ENCODE data around the gene EMP2.

The EMP2 gene

DNA sequence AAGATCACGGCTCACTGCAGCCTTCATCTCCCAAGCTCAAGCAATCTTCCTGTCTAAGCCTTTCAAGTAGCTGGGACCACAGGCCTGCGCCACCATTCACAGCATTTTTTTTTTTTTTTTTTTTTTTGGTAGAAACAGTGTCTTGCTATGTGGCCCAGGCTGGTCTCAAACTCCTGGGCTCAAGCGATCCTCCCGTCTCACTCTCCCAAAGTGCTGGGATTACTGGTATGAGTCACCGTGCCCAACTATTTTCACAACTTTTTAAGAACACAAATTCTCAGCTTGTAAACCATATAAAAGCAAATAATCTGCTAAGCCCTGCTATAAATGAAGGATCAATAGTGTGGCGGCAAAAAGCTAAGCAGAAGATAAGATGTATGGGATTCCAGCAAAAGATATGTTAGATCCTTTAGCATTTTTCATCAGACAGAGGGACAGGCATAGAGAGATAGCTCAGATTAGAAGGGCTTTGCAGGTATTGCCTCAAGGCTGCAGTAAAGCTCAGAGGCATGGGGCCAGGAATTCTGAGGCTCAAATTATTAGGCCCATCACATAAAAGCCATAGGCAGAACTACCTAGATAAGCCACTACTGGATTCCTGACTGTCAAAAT lies 55.1 kb downstream of the EMP2 start:
- in situ Hi-C loops (cut with MboI; ENCODE audit: low sequenced_read_pairs), result loop anchor here (5.0 to 10.0 kb wide), 2 partner anchors 207 to 409 kb away; no protein-coding TSS in a partner anchor

DNA sequence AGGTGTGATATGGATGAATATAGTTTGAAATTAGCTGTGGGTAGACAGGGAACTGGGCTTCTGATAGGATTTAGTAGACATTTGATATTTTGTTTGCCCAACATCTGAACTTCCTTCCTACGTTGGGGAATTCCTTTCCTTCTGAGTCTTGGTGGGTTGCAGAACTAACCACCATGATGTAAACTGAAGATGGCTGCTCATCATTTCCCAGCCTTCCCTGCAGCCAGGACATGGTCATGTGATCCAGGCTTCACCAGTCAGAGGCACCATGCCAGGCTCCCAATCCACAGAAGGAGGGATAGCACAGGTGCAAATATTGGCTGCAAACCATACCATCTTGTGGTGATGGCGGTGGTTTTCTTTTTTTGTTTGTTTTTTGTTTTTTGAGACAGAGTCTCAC lies 57.4 kb downstream of the EMP2 start:
- in situ Hi-C loops (cut with MboI; ENCODE audit: low sequenced_read_pairs), result loop anchor here (10.0 kb wide), 1 partner anchor 412 kb away; no protein-coding TSS in a partner anchor

DNA sequence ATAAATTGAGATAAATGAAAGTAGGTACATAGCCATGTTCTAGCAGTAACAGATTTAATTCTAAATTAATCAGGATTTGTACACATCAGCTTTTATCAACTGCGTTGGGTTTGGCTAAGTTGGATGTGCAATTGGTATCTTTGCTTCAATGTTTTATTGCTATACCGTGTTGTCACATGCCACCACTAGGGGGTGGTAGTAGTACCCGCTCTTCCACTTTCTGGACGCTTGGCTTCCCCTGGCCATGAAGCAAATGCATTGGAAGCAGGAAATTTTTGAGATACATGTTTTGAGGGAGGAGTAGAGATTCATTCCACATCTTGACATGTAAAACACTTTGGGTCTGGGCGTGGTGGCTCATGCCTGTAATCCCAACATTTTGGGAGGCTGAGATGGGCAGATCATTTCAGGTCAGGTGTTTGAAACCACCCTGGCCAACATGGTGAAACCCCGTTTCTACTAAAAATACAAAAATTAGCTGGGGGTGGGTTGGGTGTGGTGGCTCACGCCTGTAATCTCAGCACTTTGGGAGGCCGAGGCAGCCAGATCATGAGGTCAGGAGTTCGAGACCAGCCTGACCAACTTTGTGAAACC lies 58.6 kb downstream of the EMP2 start:
- in situ Hi-C loops (cut with MboI; ENCODE audit: low sequenced_read_pairs), result loop anchor here (10.0 kb wide), 1 partner anchor 413 kb away; no protein-coding TSS in a partner anchor

DNA sequence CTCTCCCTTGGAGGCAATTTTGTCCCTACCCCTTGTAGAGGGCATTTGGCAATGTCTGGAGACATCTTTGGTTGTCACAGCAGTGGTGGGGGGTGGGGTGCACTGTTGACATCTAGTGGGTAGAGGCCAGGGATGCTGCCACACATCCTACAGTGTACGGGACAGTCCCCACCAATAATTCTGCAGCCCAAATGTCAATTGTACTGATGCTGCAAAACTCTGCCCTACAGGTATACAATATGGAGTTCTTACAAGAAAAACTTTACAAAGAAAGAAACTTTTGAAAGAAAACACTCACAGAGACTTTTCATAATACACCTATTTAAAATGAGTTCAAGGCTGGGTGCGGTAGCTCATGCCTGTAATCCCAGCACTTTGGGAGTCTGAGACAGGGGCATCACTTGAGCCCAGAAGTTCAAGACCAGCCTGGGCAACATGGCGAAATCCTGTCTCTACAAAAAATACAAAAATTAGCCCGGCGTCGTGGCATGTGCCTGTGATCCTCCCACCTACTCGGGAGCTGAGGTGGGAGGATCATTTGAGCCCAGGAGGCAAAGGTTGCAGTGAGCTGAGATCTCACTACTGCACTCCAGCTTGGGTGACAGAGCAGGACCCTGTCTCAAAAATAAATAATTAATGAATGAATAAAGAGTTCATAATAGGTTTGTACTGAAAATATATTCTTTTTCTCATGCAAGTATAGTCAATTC lies 59.4 kb downstream of the EMP2 start:
- in situ Hi-C loops (cut with MboI; ENCODE audit: low sequenced_read_pairs), result loop anchor here (10.0 kb wide), 1 partner anchor 414 kb away; no protein-coding TSS in a partner anchor

DNA sequence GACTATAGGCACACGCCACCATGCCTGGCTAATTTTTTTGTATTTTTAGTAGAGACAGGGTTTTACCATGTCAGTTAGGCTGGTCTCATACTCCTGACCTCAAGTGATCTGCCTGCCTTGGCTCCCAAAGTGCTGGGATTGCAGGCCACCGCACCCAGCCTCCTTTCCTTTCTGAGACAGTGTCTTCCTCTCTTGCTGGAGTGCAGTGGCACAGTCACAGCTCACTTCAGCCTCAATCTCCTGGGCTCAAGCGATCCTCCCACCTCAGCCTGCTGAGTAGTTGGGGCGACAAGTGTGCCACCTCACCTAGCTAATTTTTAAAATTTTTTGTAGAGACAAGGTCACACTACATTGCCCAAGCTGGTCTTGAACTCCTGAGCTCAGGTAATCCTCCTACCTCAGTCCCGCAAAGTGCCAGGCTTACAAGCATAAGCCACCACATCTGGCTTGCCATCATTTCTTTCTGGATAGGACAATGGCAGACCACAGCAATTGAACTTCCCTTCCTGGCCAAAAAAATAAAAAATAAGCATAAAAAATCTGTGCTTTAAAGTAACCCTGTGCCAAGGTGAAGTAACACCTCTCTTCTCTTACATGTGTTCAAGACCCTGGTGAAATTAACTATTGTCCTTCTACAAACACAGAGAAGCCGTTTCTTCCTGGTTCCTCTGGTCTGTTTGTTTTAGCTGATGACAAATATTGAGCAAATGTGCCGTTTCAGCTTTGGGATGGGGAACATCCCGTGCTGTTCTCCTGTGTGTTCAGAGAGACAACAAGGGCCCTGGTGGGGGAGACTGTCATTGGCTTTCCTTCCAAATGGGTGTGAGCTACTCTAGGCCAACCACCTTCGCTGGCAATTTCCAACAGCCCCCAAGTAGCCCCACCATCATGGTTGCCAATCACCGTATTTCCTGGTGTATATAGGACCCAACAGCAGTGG lies 60.2 kb downstream of the EMP2 start:
- in situ Hi-C loops (cut with MboI; ENCODE audit: low sequenced_read_pairs), result loop anchor here (10.0 kb wide), 3 partner anchors 265 to 415 kb away; no protein-coding TSS in a partner anchor

DNA sequence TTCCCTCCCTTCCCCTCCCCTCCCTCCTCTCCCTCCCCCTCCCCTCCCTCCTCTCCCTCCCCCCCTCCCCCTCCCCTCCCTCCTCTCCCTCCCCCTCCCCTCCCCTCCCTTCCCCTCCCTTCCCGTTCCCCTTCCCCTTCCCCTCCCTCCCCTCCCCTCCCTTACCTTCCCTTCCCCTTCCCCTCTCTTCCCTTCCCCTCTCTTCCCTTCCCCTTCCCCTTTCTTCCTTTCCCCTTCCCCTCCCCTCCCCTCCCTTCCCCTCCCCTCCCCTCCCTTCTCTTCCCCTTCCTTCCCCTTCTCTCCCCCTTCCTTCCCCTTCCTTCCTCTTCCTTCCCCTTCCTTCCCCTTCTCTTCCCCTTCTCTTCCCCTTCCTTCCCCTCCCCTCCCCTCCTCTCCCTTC lies 61.1 kb downstream of the EMP2 start:
- in situ Hi-C loops (cut with MboI; ENCODE audit: low sequenced_read_pairs), result loop anchor here (10.0 kb wide), 2 partner anchors 264 to 396 kb away; no protein-coding TSS in a partner anchor

DNA sequence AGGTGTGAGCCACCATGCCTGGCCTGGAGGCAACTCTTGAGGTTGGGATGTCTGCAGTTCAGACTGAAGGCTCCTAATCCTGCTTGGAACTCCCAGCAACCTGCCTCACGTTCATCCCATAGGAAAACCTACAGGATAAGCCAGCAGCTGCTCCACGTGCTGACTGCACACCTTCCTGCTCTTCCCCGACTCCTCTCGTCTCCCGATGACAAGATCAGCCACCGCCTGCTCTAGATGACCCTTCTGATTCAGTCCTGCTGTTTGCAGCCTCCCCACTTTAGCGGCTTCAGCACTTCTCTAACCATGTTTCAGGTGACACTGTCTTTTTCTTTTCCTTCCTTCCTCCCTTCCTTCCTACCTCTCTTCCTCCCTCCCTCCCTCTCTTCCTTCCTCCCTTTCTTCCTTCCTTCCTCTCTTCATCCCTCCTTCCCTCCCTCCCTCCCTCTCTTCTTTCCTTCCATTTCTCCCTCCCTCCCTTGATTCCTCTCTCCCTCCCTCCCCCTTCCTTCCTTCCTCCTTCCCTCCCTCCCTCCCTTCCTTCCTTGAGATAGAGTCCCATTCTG lies 61.8 kb downstream of the EMP2 start:
- in situ Hi-C loops (cut with MboI; ENCODE audit: low sequenced_read_pairs), result loop anchor here (10.0 kb wide), 2 partner anchors 264 to 396 kb away; no protein-coding TSS in a partner anchor

DNA sequence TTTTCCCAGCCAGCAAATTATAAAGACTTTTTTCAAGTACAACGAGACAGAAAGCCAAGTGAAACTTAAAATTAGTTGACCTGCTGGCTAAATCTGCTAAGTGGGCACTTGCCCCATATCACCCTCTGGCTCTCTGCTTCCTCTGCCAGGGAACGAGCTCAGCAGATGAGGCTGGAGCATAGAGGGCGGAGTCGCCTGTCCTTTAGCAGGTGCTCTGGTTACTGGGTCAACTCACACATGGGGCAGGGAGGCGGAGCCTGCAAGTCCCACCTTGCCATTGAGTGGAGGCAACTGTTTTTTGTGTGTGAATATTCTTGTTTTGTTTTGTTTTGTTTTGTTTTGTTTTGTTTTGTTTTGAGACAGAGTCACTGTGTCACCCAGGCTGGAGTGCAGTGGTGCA lies 62.5 kb downstream of the EMP2 start:
- in situ Hi-C loops (cut with MboI; ENCODE audit: low sequenced_read_pairs), result loop anchor here (10.0 kb wide), 2 partner anchors 263 to 397 kb away; no protein-coding TSS in a partner anchor

DNA sequence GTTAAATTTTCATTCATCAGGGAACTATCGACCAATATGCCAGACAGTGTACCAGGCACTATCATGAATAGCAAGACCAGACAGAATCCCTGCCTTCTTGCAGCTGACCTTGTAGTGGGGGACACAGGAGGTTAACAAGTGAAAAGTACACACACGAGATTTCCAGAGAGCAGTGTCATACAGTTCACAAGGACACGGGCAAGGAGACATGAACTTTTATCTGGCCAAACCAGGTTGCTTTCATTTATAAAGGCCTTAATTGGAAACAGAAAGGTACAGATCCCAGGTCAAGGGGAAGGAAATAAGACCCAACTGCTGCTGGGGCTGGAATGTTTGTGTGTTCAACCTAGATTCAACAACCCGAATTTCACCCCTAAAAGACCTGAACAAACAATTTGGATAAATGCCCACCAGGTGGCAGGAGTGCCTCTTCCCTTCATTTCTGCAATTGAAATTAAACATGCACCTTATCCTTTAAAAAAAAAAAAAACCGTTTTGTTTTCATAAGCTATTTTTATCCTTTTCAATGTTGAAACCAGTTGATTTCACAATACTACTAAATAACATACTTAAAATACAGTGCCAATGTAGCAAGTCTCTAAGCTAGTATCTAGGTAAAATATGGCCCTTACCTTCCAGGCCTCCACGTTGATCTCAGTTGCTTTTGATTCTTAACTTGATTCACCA lies 65.9 kb downstream of the EMP2 start:
- in situ Hi-C loops (cut with MboI; ENCODE audit: low sequenced_read_pairs), result loop anchor here (10.0 kb wide), 2 partner anchors 260 to 400 kb away; no protein-coding TSS in a partner anchor

DNA sequence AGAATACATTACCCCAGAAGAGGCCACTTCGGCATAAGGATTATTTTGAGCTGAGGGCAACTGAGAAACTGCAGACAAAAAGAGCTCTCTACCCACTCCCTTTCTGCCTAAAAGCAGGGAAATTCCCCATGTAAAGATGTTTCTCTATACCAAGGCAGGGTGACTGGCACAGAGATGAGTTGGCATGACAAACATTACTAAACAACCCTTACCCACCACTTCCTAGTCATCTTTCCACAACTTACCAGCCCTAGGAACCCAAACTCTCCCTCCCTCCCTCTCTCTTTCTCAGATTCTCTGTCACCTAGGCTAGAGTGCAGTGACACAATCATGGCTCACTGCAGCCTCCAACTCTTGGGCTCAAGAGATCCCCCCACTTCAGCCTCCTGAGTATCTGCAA lies 68.6 kb downstream of the EMP2 start:
- in situ Hi-C loops (cut with MboI; ENCODE audit: low sequenced_read_pairs), result loop anchor here (10.0 kb wide), 2 partner anchors 257 to 403 kb away; no protein-coding TSS in a partner anchor

DNA sequence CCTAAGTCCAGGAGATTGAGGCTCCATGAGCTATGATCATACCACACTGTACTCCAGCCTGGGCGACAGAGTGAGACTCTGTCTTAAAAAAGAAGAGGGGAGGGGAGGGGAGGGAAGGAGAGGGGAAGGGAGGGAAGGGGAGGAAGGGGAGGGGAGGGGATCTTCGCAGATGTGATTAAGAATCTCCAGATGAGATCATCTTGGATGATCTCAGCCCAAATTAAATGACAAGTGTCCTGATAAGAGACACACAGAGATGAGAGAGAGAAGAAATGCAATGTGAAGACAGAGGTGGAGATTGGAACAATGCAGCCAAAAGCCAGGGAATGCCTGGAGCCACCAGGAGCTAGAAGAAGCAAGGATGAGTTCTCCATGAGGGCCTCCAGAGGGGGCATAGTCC lies 70.1 kb downstream of the EMP2 start:
- in situ Hi-C loops (cut with MboI; ENCODE audit: low sequenced_read_pairs), result loop anchor here (10.0 kb wide), 2 partner anchors 255 to 405 kb away; no protein-coding TSS in a partner anchor

DNA sequence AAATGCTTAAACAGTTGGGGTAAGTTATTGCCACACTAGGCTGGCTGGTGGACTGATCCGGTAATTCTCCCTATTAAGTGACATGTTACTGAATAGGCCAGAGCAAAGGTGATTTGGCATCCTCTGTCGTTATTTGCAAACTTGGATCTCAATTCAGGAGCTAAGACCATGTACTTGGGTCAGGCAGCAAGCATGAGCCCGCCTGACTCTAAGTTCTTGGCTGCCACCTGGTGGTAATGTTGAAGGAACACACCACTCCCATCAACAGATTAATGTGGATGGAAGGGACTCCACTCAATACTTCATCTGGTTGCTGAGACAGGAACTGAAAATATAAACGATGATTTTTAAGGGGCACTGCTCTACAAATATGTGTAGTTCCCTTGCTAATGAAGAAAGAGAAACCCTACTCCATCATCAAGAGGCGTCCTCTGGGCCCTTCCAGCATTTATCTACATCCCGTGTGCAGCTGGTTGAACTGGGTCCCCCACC lies 70.8 kb downstream of the EMP2 start:
- in situ Hi-C loops (cut with MboI; ENCODE audit: low sequenced_read_pairs), result loop anchor here (5.0 to 10.0 kb wide), 3 partner anchors 197 to 405 kb away; no protein-coding TSS in a partner anchor

DNA sequence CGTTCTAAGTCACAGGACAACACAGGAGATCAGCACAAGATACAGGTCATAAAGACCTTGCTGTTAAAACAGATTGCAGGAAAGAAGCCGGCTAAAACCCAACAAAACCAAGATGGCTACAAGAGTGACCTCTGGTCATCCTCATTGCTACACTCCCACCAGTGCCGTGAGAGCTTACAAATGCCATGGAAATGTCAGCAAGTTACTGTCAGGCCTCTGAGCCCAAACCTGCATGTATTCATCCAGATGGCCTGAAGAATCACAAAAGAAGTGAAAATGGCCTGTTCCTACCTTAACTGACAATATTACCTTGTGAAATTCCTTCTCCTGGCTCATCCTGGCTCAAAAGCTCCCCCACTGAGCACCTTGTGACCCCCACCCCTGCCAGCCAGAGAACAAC lies 75.1 kb downstream of the EMP2 start:
- in situ Hi-C loops (cut with MboI; ENCODE audit: low sequenced_read_pairs), result loop anchor here (5.0 kb wide), 1 partner anchor 193 kb away; no protein-coding TSS in a partner anchor

DNA sequence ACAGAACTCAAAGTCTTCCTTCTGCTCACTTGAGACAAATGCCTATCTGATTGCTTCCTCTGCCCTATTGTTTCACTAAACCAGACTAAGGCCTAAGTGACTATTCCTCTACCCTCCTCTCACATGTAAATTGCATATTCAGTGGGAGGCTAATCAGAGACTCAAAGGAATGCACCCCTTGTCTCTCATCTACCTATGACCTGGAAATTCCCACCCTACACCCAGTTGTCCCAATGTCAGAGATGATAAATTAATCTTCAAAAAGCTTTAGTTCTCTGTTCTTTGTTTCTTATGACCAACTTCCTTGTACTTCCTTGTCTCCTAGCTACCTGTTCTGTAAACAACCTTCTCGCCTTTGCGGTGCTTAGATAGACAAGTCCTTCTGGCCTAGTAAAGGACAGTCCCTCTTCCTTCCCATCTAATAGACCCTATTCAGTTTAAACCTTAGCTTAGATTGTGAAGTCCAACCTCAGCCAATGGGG lies 76.0 kb downstream of the EMP2 start:
- in situ Hi-C loops (cut with MboI; ENCODE audit: low sequenced_read_pairs), result no loop called here

DNA sequence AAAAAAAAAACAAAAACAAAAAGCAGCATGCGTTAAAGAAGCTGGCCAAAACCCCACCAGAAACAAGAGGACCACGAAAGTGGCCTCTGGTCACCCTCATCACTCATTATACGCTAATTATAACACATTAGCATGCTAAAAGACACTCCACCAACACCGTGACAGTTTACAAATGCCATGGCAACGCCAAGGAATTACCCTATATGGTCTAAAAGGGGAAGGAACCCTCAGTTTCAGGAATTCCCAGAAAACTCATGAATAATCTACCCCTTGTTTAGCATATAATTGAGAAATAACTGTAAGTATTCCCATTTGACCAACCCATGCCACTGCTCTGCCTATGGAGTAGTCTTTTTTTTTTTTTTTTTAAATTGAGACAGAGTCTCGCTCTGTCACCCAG lies 77.6 kb downstream of the EMP2 start:
- in situ Hi-C loops (cut with MboI; ENCODE audit: low sequenced_read_pairs), result no loop called here

DNA sequence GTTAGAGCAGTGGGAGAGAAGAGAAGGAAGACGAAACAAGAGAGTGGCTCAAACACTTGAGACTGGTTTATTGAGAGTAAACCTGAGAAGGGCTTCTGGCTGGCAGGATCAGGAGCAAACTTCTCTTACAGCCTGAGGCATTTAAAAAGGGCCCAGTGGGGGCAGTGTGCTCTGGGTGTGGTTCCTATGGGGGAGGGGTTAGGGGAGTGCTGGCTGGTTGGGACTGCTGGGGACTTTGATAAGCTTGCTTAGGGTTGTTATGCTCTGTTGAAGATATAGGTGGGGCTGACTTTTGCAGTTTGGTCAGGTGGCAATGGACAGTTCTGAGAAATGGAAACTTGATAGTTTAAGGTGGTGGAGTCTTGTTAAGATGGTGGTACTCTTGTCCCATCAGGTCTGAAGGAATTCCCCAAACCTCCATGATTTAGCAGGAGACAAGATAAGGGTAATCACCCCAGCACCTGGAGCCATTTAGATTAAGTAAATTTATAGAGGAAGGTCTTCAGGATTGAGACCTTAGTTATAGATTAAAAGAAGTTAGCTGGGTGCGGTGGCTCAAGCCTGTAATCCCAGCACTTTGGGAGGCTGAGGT lies 79.3 kb downstream of the EMP2 start:
- in situ Hi-C loops (cut with MboI; ENCODE audit: low sequenced_read_pairs), result no loop called here

DNA sequence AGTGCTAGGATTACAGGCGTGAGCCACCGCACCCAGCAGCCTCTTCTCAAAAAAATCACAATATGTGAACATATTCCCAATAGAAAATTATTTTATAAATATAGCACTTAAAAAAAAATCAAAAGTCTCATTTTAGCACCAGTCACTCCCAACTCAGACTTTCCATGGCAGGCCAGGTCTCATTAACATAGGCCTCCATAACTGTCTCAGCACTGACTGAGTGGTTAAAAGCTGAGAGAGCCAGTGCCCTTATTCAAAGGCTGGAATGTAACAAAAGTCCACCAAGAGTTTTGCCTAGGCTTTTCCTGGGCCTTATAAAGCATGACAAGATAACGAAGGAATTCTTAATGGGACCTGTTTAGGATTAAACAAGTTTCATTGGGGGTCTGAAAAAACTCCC lies 79.8 kb downstream of the EMP2 start:
- in situ Hi-C loops (cut with MboI; ENCODE audit: low sequenced_read_pairs), result no loop called here

Data from HL-60/S4 (cell line).